ENCODE data around the gene CASP8. TPM values are rescaled to one million over a fixed set of nuclear protein-coding genes. Genes with fewer than 3 reads are reported as not detected.

Gene CASP8
- total RNA-seq, result 1 to 10 TPM; 5.4 to 7.4 TPM
- long read RNA-seq, partial matches to known transcripts, result 1 of 4 reads
- long read RNA-seq, other reads (novel, unspliced or antisense), result 2 of 4 reads

DNA sequence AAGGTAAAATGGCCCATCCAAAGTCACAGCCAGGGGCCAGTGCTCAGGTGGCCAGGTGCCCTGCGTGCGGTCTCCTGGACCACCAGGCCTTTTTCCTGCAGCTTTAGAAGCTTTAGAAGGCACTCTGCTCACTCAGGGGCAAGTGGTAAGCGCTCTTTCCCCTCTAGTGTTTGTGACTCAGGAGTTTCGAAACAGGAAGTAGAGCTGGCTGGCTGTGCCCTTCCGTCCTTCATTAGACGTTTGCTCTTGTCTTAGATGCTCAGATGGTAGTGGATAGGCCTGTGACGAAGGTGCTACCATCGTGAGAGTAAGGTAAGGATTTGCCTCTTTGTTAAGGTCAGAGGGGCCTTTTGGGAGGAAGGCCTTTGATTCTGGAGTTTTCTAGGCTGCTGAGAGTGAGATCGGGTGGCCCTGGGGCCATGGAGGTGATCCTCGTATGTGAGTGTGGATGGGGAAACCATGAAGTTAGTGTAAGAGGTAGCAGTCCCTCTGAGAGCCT lies at the start of gene CASP8:
CASP8 (plus strand) TSS at position 235 of the 499 bp plus-strand sequence. CDS start 5,951 bp downstream, outside the sequence.
- peak; percentile 29 for DNase-seq
- intact Hi-C loops (cut with DNase I), result no loop called here
- peak in 1 of 2 donors; percentile 34 for ATAC-seq

DNA sequence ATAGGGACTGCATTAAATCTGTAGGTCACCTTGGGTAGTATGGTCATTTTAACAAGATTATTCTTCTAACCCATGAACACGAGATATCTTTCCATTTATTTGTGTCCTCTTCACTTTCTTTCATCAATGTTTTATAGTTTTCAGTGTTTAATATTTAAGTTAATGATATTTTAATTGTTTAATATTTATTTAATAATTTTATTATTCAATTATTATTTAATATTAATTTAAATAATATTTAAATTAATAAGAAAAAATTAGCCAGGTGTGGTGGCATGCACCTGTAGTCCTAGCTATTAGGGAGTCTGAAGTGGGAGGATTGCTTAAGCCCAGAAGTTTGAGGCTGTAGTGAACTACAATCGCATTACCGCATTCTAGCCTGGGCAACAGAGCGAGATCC lies 44.4 kb upstream of the CASP8 start:
- intact Hi-C loops (cut with DNase I), result no loop called here
- no peak for DNase-seq
- no peak for ATAC-seq

DNA sequence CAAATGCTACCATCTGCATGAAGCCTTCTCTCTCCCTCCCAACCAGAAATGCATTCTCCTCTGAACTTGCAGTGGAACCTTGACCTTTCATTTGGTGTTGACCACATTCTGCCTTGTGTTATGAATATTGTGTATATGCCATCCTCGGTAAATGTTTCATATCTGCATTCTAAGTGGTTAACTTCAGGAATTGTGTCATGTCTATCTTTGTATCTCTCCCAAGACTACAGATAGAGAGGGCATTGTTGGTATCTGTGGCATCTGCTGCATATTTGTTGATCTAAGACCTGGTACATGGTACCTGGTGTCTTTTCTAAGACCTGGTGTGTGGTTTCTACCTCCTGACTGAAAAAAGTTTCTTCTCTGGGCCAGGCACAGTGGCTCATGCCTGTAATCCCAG lies 43.4 kb upstream of the CASP8 start:
- no peak for DNase-seq
- intact Hi-C loops (cut with DNase I), result no loop called here
- no peak for ATAC-seq

DNA sequence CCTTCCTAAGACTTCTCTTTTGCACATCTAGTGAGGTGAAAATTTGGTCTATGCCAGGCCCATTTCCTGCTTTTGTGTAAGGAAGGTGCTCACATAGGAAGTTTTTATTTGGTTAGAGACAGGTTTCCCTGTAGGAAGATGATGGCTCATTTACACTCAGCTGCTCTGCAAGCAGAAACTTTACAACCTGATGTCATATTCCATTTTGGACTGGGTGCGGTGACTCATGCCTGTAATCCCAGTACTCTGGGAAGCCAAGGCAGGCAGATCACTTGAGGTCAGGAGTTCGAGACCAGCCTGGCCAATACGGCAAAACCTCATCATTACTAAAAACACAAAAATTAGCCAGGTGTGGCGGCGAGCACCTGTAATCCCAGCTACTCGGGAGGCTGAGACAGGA lies 41.6 kb upstream of the CASP8 start:
- peak in 1 of 2 donors; percentile 34 for ATAC-seq

DNA sequence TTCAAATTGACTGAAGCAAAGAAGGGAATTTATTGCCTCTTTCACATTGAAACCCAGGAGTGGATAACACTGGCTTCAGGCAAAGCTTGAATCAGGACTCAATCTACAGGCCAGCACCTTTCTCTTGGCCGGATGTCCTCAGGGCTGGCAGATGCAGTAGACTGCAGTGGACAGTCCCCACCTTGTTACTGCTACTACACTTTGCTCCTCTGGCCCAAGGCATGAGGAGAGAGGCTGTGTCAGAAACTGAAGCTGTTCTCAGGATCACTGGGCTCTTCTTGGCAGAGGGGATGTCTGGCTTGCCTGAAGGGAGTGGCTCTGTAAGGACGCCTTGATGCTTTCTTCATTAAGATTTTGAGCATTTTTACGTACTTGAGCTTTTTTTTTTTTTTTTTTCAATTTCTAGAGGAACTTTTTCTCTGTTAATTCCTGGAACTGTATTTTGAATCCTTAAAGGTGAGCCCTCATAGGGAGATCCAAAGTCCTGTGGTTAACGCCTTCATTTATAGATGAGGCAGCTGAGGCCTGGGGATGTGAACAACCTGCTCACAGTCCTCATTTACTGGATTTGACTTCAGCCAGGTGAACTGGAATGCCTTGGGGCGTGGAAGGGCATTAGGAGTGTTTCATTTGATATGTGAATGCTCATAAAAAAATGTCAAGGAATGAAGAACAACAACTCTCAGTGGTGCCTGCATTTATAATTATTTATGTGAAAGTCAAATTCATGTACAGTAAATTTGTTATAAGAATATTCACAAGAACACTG lies 40.8 kb upstream of the CASP8 start:
- ATAC-seq (no peak), DNase-seq (no peak)
- intact Hi-C loops (cut with DNase I), result no loop called here

More for the DNA sequence above, 41.6 kb upstream of the CASP8 start:
- no peak for DNase-seq
- intact Hi-C loops (cut with DNase I), result no loop called here

DNA sequence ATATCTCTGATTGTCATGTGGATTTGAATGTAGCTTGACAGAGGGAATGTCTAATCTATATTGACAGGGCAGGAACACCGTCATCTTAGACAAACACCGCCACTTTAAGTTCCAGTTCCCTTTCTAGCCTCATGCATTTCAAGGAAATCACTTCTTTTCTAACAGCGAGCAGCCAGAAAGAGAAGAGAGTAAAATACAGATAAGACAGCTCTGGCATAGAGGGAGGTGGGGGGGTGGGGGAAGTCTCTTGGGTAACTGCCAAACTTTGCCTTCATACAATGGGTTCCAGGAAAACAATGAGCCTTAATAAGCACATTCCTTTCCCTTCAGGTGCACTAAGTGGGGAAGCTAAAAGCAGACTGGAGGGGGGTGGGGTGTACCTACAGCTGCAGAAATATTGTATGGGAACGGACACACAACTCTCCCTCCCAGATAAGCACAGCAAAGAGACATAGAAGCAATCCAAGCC lies 40.2 kb upstream of the CASP8 start:
- ATAC-seq (peak; percentile 27 to 57), DNase-seq (no peak)
- intact Hi-C loops (cut with DNase I), result no loop called here

DNA sequence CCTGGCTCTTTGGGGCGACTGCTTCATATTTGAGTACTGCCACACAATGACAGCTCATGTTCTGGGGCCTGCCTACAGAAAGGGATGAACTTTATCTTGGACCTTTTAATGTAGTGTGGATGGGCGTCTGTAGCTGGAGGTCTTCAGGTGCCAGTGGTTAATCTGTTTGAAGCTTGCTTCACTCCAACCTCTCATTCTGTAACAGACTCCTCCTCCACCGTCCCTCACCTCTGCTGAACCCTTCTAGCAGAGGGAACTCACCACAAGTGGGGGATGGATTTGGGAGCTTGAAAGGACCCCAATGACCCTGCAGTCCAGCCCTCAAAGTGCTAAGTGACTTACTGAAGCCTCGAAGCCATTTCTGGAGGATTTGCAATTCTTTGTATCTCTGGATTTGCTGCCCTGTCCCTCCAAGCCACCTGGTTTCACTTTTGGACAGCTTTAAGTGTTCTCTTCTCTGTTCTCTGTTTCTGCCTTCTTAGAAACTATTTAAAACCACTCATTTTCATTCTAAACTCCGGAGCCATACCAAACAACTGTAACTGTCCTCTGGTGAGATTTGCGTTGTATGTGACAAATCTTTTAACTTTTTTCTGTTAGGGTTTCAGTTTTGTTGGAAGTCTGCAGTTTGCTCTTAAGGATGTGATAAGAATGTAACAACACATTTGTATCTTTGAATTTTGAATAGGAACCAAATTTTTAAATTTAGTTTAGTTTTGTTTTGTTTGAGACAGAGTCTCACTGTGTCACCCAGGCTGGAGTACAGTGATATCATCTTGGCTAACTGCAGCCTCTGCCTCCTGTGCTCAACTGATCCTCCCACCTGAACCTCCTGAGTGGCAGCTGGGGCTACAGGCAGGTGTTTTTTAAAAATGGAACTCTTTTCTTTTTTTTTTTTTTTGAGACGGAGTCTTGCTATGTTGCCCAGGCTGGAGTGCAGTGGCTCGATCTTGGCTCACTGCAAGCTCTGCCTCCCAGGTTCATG lies 37.0 kb upstream of the CASP8 start:
- intact Hi-C loops (cut with DNase I), result no loop called here
- ATAC-seq, result no peak
- DNase-seq, result no peak

DNA sequence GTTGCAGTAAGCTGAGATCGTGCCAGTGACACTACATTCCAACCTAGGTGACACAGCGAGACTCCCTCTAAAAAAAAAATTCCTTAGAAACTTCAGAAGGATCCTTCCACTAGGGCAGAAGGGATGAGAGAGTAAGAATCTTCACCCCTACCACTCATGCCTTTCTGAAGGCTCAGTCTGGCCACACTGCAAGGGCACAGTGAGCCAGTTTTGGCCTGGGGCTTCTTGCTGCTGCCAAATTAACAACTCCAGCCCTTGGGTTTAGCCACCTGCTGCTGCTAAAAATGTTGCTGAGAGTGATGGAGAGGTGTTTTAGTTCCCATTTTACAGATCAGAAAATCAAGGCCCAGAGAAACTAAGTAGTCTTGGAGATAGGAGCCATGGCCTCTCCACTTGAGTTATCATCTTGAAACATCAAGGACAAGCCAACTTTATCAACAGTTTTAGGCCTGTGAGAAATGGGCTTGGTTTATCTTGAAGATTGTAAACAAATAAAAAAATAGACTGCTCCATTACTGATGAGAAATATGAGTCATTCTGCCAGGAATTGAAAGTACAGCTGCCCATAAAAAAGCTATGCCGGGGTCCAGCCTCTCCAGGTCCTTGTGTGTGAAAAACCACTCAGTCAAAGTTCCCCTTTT lies 31.9 kb upstream of the CASP8 start:
- ATAC-seq (no peak), DNase-seq (no peak)
- intact Hi-C loops (cut with DNase I), result no loop called here

DNA sequence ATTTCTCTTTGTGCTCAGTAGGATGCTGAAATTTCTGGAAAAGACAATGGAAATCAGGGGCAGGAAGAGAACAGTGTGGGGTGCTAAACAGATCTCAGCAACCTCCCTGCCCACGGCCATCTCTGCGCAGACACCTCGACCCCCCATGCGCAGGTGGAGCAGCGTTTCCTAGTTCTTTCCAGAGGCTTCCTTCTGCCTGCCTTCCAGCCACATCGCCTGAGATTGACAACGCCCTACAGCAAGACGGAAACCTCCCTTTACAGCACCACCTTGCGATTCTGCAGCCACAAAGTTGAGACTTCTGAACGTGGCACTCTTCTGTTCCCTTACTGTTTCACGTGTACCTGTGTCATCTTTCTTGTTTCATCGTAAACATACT lies 31.4 kb upstream of the CASP8 start:
- intact Hi-C loops (cut with DNase I), result no loop called here
- ATAC-seq (no peak), DNase-seq (no peak)

DNA sequence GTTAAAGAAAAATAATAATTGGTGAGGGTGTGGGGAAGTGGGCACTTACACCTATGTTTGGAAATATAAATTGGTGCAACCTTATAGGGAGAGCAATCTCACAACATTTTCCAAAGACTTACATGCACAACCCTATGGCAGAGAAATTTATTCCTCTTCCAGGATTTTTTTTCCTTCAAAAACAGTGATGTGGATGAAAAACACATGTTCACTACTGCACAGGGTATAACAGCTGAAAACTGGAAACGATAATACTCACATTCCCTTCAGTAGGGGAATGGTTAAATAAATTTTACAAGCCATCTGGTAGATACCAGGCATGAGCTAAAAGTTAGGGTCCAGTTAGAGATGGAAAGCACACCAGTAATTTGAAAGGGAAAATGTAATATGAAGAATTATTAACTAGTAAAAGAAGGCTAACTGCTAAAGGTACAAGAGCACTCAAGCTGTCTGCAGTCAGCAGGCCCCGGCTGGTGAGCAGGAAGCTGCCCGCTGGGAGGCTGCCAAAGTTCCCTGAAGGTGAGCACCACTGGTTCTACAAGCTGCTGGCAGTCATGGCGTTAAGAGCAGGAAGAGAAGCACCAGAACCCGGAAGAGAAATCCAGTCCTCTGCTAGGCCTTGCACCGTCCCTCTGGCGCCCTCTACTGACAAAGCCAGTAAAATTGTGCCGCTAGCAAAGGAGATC lies 28.4 kb upstream of the CASP8 start:
- ATAC-seq (peak; percentile 78 to 86), DNase-seq (peak; percentile 89)
- intact Hi-C loops (cut with DNase I), result loop anchor here (5.0 to 10.0 kb wide), 2 partner anchors 50 to 123 kb away; partner anchors contain the start of genes CASP10 (in 1 of the 2) and FLACC1 (in 1 of the 2)

DNA sequence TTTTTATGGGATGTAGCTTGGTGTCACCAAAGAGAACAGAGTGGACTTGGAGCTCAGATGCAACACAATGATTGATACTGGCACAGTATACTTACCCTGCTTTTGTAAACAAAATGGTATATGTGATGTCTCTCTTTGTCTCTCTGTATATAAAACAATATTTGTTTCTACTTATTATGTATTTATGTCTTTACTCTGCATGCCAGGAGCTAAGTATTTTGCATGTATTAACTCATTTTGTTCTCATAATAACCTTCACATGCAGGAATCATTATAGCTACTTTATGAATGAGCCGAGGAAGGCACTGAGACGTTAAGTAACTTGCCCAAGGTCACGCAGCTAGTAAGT lies 27.9 kb upstream of the CASP8 start:
- ATAC-seq, result no peak
- DNase-seq, result no peak
- intact Hi-C loops (cut with DNase I), result loop anchor here (5.0 to 10.0 kb wide), 2 partner anchors 50 to 122 kb away; partner anchors contain the start of genes CASP10 (in 1 of the 2) and FLACC1 (in 1 of the 2)

DNA sequence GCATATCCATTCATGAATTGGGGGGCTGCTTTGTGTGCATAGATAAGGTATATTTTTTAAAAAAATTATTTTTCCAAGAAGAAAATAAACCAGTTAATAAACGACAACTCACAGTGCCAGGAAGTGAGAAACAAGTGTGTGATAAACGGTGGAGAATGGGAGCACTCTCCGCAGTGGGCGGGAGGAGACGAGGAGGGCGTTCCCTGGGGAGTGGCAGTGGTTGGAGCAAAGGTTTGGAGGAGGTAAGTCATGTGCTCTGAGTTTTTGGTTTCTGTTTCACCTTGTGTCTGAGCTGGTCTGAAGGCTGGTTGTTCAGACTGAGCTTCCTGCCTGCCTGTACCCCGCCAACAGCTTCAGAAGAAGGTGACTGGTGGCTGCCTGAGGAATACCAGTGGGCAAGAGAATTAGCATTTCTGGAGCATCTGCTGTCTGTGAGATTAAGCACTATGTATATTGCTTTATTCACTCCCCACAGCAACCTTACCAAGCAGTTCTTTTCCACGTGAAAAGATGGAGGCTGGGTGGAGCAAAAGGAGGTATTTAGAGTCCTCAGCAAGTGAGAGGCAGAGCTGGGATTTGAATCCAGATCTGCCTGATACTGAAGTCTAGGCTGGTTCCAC lies 27.0 kb upstream of the CASP8 start:
- DNase-seq (peak; percentile 51), ATAC-seq (peak; percentile 77 to 93)
- intact Hi-C loops (cut with DNase I), result loop anchor here (5.0 to 10.0 kb wide), 2 partner anchors 51 to 121 kb away; partner anchors contain the start of genes CASP10 (in 1 of the 2) and FLACC1 (in 1 of the 2)

DNA sequence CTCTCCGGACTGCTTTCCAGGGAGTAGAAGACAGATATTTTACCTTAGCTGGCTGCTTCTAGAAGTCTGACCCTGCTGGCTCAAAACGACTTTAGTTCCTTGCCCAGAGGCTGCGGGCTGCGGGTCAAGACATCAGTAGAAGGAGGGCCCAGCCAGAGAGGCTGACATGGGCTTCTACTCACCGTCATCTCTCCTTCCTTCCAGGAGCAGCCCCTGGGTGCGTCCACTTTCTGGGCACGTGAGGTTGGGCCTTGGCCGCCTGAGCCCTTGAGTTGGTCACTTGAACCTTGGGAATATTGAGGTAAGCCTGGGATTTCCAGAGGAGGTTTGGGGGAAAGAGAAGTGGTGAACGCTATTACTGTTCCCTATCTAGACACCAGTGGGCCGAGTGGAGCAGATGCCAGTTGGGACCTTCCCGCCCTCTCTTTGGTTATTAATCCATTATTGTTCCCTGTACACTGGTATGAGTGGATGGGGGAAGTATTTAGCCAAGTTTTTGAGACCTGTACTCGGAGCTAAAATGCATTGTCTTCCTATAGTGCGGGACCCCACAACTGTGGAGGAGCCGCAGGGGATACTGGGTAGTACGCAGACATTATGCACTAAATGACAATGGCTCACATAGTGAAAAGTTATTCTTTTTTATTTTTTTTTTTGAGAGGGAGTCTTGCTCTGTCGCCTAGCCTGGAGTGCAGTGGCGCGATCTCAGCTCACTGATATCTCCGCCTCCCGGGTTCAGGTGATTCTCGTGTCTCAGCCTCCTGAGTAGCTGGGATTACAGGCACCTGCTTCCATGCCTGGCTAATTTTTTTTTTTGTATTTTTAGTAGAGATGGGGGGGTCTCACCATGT lies 26.3 kb upstream of the CASP8 start:
- intact Hi-C loops (cut with DNase I), result loop anchor here (5.0 to 10.0 kb wide), 2 partner anchors 52 to 121 kb away; partner anchors contain the start of genes CASP10 (in 1 of the 2) and FLACC1 (in 1 of the 2)
- ATAC-seq, result peak in 1 of 2 donors; percentile 2
- DNase-seq, result no peak

DNA sequence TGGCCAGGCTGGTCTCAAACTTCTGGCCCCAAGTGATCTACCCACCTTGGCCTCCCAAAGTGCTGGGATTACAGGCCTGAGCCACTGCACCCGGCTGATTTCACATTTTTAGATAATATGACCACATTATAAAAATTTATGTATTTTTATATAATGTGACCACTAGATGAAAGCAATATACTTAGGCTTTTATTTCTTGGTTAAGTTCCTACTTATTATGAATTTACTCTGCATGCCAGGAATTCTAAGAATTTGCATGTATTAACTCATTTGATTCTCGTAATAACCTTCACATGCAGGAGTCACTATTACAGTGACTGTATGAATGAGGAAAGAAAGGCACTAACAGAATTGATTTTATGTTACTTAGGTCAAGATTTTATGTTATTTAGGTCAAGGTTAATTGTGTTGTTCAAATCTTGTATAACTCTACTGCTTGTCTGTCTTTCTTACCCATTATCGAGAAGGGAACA lies 25.6 kb upstream of the CASP8 start:
- no peak for ATAC-seq
- DNase-seq, result no peak
- intact Hi-C loops (cut with DNase I), result loop anchor here (5.0 to 10.0 kb wide), 3 partner anchors 52 to 128 kb away; partner anchors contain the start of genes CASP10 (in 1 of the 2) and FLACC1 (in 1 of the 2)

DNA sequence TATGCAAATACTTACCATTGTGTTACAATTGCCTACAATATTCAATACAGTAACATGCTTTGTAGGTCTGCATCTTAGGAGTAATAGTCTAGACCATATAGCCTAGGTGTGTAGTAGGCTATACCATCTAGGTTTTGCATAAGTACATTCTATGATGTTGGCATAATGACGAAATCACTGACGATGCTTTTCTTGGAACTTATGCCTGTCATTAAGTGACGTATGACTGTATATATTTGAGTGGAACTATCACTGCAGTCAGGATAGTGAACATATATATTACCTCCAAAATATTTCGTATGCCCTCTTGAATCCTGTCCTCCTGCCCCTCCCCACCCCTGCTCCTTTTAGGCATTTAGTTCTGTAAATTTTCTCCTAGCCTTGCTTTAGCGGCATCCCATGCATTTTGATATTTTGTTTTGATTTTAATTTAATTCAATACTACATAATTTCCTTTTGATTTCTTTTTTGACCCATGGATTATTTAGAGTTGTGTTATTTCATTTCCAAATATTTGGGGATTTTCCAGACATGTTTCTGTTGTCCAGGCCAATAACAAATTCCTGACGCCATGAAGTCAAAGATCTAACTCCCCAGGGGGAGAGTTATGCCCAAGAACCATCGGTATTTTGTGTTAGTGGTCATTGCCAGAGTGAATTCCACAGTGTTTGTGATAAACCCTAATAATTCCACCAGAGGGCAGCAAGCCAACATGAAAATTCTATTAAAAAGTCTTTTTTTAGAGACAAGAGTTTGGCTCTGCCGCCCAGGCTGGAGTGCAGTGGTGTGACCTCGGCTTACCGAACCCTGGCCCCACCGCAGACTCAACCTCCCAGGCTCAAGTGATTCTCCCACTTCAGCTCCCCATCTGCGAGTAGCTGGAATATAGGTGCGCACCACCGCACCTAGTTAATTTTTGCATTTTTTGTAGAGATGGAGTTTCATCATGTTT lies 24.2 kb upstream of the CASP8 start:
- intact Hi-C loops (cut with DNase I), result loop anchor here (5.0 to 10.0 kb wide), 2 partner anchors 119 to 126 kb away; partner anchors contain the start of gene FLACC1 (in 1 of the 2)
- DNase-seq (peak; percentile 65), ATAC-seq (peak; percentile 40 to 63)
